LNCAP (cell line): Measurements from ENCODE around the gene ZNF429.

Experiments
- CTCF ChIP-seq: fragments of 450-650 bp; IDR thresholded peaks from 2 replicates; pipeline ENCODE4 v1.5.1; 2017; ENCODE audit warnings: mild to moderate bottlenecking

Gene ZNF429

GRCh38 chr19:21602082-21602658, 96.8 kb downstream of the ZNF429 start:
- no peak for TF ChIP-seq CTCF

- TF ChIP-seq CTCF, result no peak
Measured at GRCh38 chr19:21603431-21604231, 98.2 kb downstream of the ZNF429 start.

- no peak for TF ChIP-seq CTCF
Measured at GRCh38 chr19:21604351-21604926, 99.0 kb downstream of the ZNF429 start.
